DMS53 (cell line): ENCODE data around the gene BORCS8.

Source experiments
- DNase-seq: peaks from one replicate; lab custom pipeline; 2025; lab: John Stamatoyannopoulos, UW

BORCS8 gene

GRCh38 chr19:19213426-19214158 is 21.6 kb upstream of the BORCS8 start:
- no peak for DNase-seq

- no peak for DNase-seq
These were observed 21.0 kb upstream of the BORCS8 start for GRCh38 chr19:19212916-19213315.

- DNase-seq: peak; percentile 49
These were observed 19.8 kb upstream of the BORCS8 start, which contains the start of gene NCAN for GRCh38 chr19:19211499-19212420. Gene NCAN, plus strand, starts transcription at chr19:19211958. Its CDS starts 4,996 bp downstream, at chr19:19216954.

- DNase-seq: peak; percentile 91
These were observed 17.4 kb upstream of the BORCS8 start for GRCh38 chr19:19209372-19209771.

GRCh38 chr19:19207637-19208572 is 16.0 kb upstream of the BORCS8 start:
- DNase-seq: no peak

GRCh38 chr19:19206938-19207337 is 15.0 kb upstream of the BORCS8 start:
- DNase-seq: no peak

GRCh38 chr19:19205416-19206410 is 13.8 kb upstream of the BORCS8 start:
- DNase-seq: no peak

GRCh38 chr19:19204181-19204580 is 12.2 kb upstream of the BORCS8 start:
- DNase-seq: no peak

- DNase-seq: peak; percentile 91
These were observed 11.3 kb upstream of the BORCS8 start, which contains the start of gene NR2C2AP for GRCh38 chr19:19203012-19203856. Gene NR2C2AP, minus strand, starts transcription at chr19:19203414. Its CDS starts 354 bp downstream, at chr19:19203060.

GRCh38 chr19:19202707-19203011 is 10.7 kb upstream of the BORCS8 start:
- peak; percentile 48 for DNase-seq

GRCh38 chr19:19201697-19202630 is 10.0 kb upstream of the BORCS8 start:
- DNase-seq: no peak

- no peak for DNase-seq
These were observed 2.0 kb upstream of the BORCS8 start for GRCh38 chr19:19193926-19194325.

GRCh38 chr19:19192910-19193423 is 1.0 kb upstream of the BORCS8 start:
- no peak for DNase-seq

GRCh38 chr19:19191768-19192077 is 229 bp downstream of the BORCS8 start:
- no peak for DNase-seq

GRCh38 chr19:19186742-19187141 is 5.2 kb downstream of the BORCS8 start:
- DNase-seq: no peak

- peak; percentile 80 for DNase-seq
These were observed 5.9 kb downstream of the BORCS8 start for GRCh38 chr19:19185853-19186740.

GRCh38 chr19:19181488-19181998 is 10.4 kb downstream of the BORCS8 start:
- DNase-seq: no peak
